HG03060 (cell line): ENCODE measurements around the gene TEAD3.
"Not testable (repeated sequence)": the region's sequence is repeated elsewhere in the genome, so short reads cannot be mapped to it uniquely, and the experiment has no call there.

Experiments
- ATAC-seq: cut with Tn5 transposase; IDR thresholded peaks from one replicate; pipeline ENCODE4 v1.9.1; 2021; ENCODE audit warnings: low read depth, moderate number of reproducible peaks; ENCODE audit not compliant: unreplicated experiment

TEAD3 gene

GRCh38 chr6:35452183-35453090 is 44.4 kb downstream of the TEAD3 start, which contains the start of gene FANCE:
Gene FANCE (plus strand): TSS chr6:35452338. CDS start chr6:35452546, 208 bp downstream.
- peak; percentile 57 for ATAC-seq

GRCh38 chr6:35451354-35452182 is 45.3 kb downstream of the TEAD3 start:
- ATAC-seq, result no peak

GRCh38 chr6:35449287-35449881 is 47.5 kb downstream of the TEAD3 start:
- no peak for ATAC-seq

- no peak for ATAC-seq
Measured at GRCh38 chr6:35448191-35448590, 48.7 kb downstream of the TEAD3 start.

GRCh38 chr6:35445691-35446090 is 51.2 kb downstream of the TEAD3 start:
- ATAC-seq, result no peak

GRCh38 chr6:35443341-35444030 is 53.4 kb downstream of the TEAD3 start:
- no peak for ATAC-seq

- ATAC-seq, result no peak
Measured at GRCh38 chr6:35442693-35443092, 54.2 kb downstream of the TEAD3 start.

GRCh38 chr6:35441642-35442041 is 55.2 kb downstream of the TEAD3 start:
- no peak for ATAC-seq

GRCh38 chr6:35441205-35441604 is 55.7 kb downstream of the TEAD3 start:
- no peak for ATAC-seq

GRCh38 chr6:35439308-35439707 is 57.6 kb downstream of the TEAD3 start:
- ATAC-seq, result no peak

- ATAC-seq, result not testable (repeated sequence)
Measured at GRCh38 chr6:35438378-35439065, 58.4 kb downstream of the TEAD3 start.

- no peak for ATAC-seq
Measured at GRCh38 chr6:35436071-35436857, 60.6 kb downstream of the TEAD3 start.

GRCh38 chr6:35435074-35435837 is 61.6 kb downstream of the TEAD3 start:
- no peak for ATAC-seq

- not testable (repeated sequence) for ATAC-seq
Measured at GRCh38 chr6:35432702-35433101, 64.2 kb downstream of the TEAD3 start.

GRCh38 chr6:35432291-35432690 is 64.6 kb downstream of the TEAD3 start:
- no peak for ATAC-seq

- no peak for ATAC-seq
Measured at GRCh38 chr6:35429463-35429862, 67.4 kb downstream of the TEAD3 start.

GRCh38 chr6:35428421-35429149 is 68.3 kb downstream of the TEAD3 start:
- ATAC-seq, result no peak
